Activated CD4-positive, alpha-beta T cell treated with anti-CD3 and anti-CD28 coated beads for 24 hours (primary cell): ENCODE measurements around the gene CALR3.

Source experiments
- DNase-seq, 2 donors: peaks; one replicate each; pipeline ENCODE4 v3.0.0-alpha.2; 2020; ENCODE audit warnings: low read depth in 2 of 2

CALR3 gene

DNA sequence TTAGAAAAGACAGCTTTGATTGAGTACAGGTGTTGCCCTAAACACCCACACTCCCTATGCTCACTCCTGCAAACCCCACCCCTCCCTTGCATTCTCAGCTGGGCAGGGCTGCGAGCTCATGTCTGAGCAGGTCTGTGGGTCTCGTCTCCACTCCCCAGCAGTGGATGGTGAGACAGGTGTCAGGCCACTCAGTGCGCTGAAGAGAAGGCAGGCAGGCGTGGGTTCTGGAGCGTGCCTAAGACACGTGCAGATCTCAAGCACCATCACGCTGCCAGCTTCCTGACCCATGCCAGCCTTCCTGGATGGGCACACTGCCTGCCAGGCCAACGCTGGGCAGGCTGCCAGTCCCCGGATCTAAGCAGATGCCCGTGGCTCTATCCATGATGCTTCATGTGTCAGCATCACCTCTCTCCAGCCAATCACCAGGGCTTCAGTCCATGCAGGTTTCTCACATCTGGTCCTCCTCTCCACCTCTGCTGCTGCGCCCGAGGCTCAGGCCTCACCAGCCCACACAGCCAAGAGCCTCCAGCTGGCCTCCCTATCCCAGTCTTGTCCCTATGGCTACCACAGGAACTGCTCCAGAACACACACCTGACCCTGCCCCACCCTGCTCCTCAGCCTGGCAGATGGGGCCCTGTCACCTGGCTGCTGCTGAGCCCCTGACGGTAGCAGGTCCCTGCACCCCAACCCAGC, 66.8 kb downstream of the CALR3 start:
- DNase-seq: no peak
